Smooth muscle cell (in vitro differentiated cells): Measurements from ENCODE around the gene NEDD9. TPM values are rescaled to one million over a fixed set of nuclear protein-coding genes. Genes with fewer than 3 reads are reported as not detected.
A peak's percentile ranks its signal among the peaks of the same experiment; 100 is the strongest.

Source experiments
- DNase-seq: peaks from one replicate; lab custom pipeline; 2025; ENCODE audit not compliant: unreplicated experiment; lab: John Stamatoyannopoulos, UW
- H2AFZ ChIP-seq: fragments of 200-600 bp; sonication (generic); 2 replicates; pipeline ENCODE4 v1.6.0; 2016; ENCODE audit warnings: antibody characterized with exemption, low read depth, mild to moderate bottlenecking
- H3F3A ChIP-seq: fragments of 200-600 bp; sonication (generic); 2 replicates; pipeline ENCODE4 v1.6.0; 2017; ENCODE audit warnings: antibody characterized with exemption, low read depth
- H3K27ac ChIP-seq: fragments of 200-600 bp; sonication (generic); 2 replicates; pipeline ENCODE4 v1.5.1; 2016; ENCODE audit warnings: low read depth, mild to moderate bottlenecking
- H3K27me3 ChIP-seq: fragments of 200-600 bp; sonication (generic); 2 replicates; pipeline ENCODE4 v1.6.1; 2016; ENCODE audit warnings: low read depth, mild to moderate bottlenecking
- H3K36me3 ChIP-seq: fragments of 200-600 bp; sonication (generic); 2 replicates; pipeline ENCODE4 v1.5.1; 2016; ENCODE audit warnings: low read depth
- H3K4me1 ChIP-seq: fragments of 200-600 bp; sonication (generic); 2 replicates; pipeline ENCODE4 v1.5.1; 2016; ENCODE audit warnings: low read depth
- H3K4me2 ChIP-seq: fragments of 200-600 bp; sonication (generic); 2 replicates; pipeline ENCODE4 v1.6.0; 2016; ENCODE audit warnings: mild to moderate bottlenecking
- H3K4me3 ChIP-seq: fragments of 200-600 bp; sonication (generic); 2 replicates; pipeline ENCODE4 v1.5.1; 2016; ENCODE audit warnings: mild to moderate bottlenecking
- H3K79me2 ChIP-seq: fragments of 200-600 bp; sonication (generic); 2 replicates; pipeline ENCODE4 v1.6.0; 2016; ENCODE audit warnings: low read depth, mild to moderate bottlenecking
- H3K9ac ChIP-seq: fragments of 200-600 bp; sonication (generic); 2 replicates; pipeline ENCODE4 v1.6.0; 2016; ENCODE audit warnings: low read depth
- H3K9me3 ChIP-seq: fragments of 200-600 bp; sonication (generic); replicated peaks from 2 replicates; pipeline ENCODE4 v1.5.1; 2016; ENCODE audit warnings: low read depth
- H4K20me1 ChIP-seq: fragments of 200-600 bp; sonication (generic); 2 replicates; pipeline ENCODE4 v1.6.0; 2016; ENCODE audit warnings: low read depth
- WGBS: methylation state at CpG from one replicate; pipeline ENCODE4 v1.1.7; 2016; ENCODE audit warnings: low lambda C conversion rate; 5-methylcytosine and 5-hydroxymethylcytosine counted together
- polyA plus RNA-seq: library from polyadenylated mRNA; unstranded; fragments of >200 nt; fragmentation: Nextera tagmentation; extraction: Ambion mirVana; gene quantifications from 2 replicates; pipeline ENCODE4 v1.2.1, GENCODE V29; 2016
- total RNA-seq: library from RNA; depleted of rRNA; stranded (reverse); fragments of >200 nt; gene quantifications from 2 replicates; pipeline ENCODE4 v1.2.3, GENCODE V29; 2014
- TF ChIP-seq, protein P1 (sequence below): fragments of 200-600 bp; sonication (generic); IDR thresholded peaks from 2 replicates; pipeline ENCODE4 v1.5.1; 2017; ENCODE audit warnings: borderline replicate concordance, mild to moderate bottlenecking, antibody characterized with exemption; ENCODE audit not compliant: insufficient read depth, poor library complexity, severe bottlenecking

The NEDD9 gene
- total and polyA plus RNA-seq, 2 experiments from 2014 or later, result 85.6 to 127 TPM

DNA sequence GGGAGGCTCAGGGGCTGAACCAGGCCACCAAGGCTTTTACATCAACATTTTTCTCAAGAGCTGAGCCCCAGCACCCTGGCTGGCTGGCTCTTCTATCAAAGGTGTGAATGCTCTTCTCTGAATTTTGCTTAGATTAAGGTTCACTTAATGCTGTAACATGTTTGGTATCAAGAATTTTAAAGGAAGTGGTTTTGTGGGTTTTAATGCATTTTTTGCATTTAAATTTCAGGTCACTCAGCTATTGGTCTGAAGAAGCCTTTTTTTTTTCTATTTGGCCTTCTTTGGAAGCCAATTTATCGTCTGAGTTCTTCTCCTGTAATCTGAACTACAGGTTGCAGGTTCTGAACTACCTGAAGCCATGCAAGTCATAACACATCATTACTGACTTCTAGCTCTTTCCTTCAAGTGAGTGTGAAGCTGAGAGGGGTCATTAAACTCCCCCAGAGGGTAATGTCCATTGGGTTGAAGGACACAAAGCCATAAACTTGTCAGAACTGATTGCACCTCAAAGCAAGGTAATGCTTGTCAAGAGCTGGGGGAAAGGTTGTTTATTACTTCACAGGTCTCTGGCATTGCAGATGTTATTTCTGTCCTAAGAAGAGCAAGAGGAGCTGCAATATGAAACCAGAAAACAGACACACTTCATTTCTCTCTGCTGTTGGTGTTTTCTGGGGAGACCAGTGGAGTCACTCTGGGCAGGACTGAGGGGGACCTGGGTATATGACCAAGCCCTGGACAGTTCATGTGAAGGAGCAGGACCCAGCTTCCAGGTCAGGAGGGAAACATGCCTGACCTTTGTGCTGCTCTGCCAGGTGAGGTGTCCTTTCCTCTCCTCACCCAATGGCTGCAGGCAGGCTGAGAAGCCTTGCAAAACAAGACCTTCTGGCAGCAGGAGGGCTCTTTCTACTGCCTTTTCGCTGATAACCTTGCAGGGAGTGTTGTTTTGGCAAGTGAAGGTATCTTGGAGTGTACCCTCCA, 26.1 kb upstream of the NEDD9 start:
- no peak overlapping the region for H3K4me2 ChIP-seq
- no peak overlapping the region for H3K27ac ChIP-seq
- TF ChIP-seq, protein P1, sequence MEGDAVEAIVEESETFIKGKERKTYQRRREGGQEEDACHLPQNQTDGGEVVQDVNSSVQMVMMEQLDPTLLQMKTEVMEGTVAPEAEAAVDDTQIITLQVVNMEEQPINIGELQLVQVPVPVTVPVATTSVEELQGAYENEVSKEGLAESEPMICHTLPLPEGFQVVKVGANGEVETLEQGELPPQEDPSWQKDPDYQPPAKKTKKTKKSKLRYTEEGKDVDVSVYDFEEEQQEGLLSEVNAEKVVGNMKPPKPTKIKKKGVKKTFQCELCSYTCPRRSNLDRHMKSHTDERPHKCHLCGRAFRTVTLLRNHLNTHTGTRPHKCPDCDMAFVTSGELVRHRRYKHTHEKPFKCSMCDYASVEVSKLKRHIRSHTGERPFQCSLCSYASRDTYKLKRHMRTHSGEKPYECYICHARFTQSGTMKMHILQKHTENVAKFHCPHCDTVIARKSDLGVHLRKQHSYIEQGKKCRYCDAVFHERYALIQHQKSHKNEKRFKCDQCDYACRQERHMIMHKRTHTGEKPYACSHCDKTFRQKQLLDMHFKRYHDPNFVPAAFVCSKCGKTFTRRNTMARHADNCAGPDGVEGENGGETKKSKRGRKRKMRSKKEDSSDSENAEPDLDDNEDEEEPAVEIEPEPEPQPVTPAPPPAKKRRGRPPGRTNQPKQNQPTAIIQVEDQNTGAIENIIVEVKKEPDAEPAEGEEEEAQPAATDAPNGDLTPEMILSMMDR, result no peak
- no peak overlapping the region for H3K4me3 ChIP-seq
- WGBS, result 49% methylated on average over 2 of the region's 2 CpGs
- no peak overlapping the region for H3K9ac ChIP-seq
- H3K4me1 ChIP-seq, result no peaks in the 10 kb centered on the region
- H3K79me2 ChIP-seq, result no peaks in the 10 kb centered on the region
- no peaks in the 10 kb centered on the region for H3F3A ChIP-seq
- peak overlapping the region; percentile 6 for H2AFZ ChIP-seq
- no peaks in the 10 kb centered on the region for H4K20me1 ChIP-seq
- H3K27me3 ChIP-seq, result no peaks in the 10 kb centered on the region
- no peaks in the 10 kb centered on the region for H3K9me3 ChIP-seq
- no peaks in the 10 kb centered on the region for H3K36me3 ChIP-seq
- no peak for DNase-seq

DNA sequence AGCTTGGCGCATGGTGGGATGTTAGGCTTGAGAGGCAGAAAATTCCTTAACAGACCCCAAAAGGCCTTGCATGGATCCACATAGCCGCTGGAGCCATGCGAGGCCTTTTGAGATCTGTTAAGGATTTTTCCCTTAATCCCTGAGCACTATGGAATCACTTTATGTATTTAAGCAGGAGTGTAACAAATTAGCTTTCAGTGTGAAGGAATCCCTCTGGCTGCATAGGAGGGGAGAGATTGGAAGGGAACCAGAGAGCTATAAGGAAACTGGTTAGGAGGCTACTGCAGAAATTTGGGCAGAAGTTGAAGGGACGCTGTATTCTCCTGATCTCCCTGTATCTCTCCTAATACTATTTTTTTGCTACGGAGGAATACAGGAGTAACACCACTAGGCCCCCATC, 23.1 kb upstream of the NEDD9 start:
- Histone ChIP-seq H2AFZ (no peak overlapping the region), H3K9ac (no peak overlapping the region), H3F3A (peaks cover 5% of the 10 kb centered on the region), H3K27me3 (no peaks in the 10 kb centered on the region), H3K9me3 (no peaks in the 10 kb centered on the region), H3K4me1 (peaks cover 8% of the 10 kb centered on the region), H4K20me1 (no peaks in the 10 kb centered on the region), H3K36me3 (no peaks in the 10 kb centered on the region), H3K4me3 (no peak overlapping the region), H3K4me2 (no peak overlapping the region), H3K27ac (no peak overlapping the region), H3K79me2 (no peaks in the 10 kb centered on the region)
- WGBS, result 94% methylated on average over 5 of the region's 5 CpGs
- TF ChIP-seq, protein P1, result no peak
- no peak for DNase-seq

DNA sequence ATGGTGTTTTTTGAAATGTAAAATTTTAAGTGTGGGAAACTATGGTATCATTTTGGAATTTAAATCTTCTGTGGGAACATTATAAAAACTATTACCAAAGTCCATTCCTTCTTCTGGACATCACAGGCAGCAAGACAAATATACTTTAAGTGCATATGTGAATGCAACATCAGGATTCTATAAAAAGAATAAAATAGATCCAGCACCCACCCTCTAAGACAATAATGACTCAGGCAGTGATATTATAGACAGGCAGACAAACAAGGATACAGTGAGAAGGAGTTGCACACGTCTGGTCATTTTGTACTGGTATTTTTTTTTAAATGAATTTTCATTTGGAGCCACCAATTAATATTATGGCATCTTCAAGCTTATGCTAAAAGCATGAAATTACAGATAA, 21.1 kb upstream of the NEDD9 start:
- Histone ChIP-seq H3K4me1 (peaks cover 8% of the 10 kb centered on the region), H3K4me2 (no peak overlapping the region), H4K20me1 (no peaks in the 10 kb centered on the region), H3K36me3 (no peaks in the 10 kb centered on the region), H3K9me3 (no peaks in the 10 kb centered on the region), H3F3A (peaks cover 5% of the 10 kb centered on the region), H3K27ac (no peak overlapping the region), H3K4me3 (no peak overlapping the region), H3K79me2 (no peaks in the 10 kb centered on the region), H3K27me3 (no peaks in the 10 kb centered on the region), H3K9ac (no peak overlapping the region), H2AFZ (no peak overlapping the region)
- TF ChIP-seq, protein P1, result no peak
- DNase-seq, result no peak
- 53% methylated on average over 1 of the region's 1 CpG for WGBS
